HepG2 (cell line): ENCODE results near the gene FAIM. TPM values are rescaled to one million over a fixed set of nuclear protein-coding genes. Genes with fewer than 3 reads are reported as not detected.

Experiments
- ARNTL ChIP-seq: sonication (generic); formaldehyde crosslinking; IDR thresholded peaks from 2 replicates; pipeline ENCODE4 v1.4.0; 2020; ENCODE audit warnings: mild to moderate bottlenecking, missing genetic modification reagents
- ATF4 ChIP-seq, 2 experiments: fragments of 450-650 bp in 1 of 2; sonication (generic) in 1 of 2; formaldehyde crosslinking; IDR thresholded peaks; 2 replicates each; pipeline versions ENCODE4 v1.5.0 to v1.8.0; 2020 to 2022; ENCODE audit warnings: mild to moderate bottlenecking in 1 of 2, missing genetic modification reagents in 1 of 2
- CC2D1A ChIP-seq: sonication (generic); formaldehyde crosslinking; IDR thresholded peaks from 2 replicates; pipeline ENCODE4 v1.8.1; 2023; ENCODE audit warnings: mild to moderate bottlenecking, missing genetic modification reagents
- CCDC6 ChIP-seq: sonication (generic); formaldehyde crosslinking; IDR thresholded peaks from 2 replicates; pipeline ENCODE4 v1.8.1; 2022; ENCODE audit warnings: mild to moderate bottlenecking, missing genetic modification reagents, moderate library complexity
- ETV6 ChIP-seq: sonication (generic); formaldehyde crosslinking; conservative IDR thresholded peaks from 2 replicates; pipeline ENCODE4 v1.4.0; 2020; ENCODE audit warnings: missing genetic modification reagents
- GPN1 ChIP-seq: sonication (generic); formaldehyde crosslinking; IDR thresholded peaks from 2 replicates; pipeline ENCODE4 v1.5.1; 2020; ENCODE audit warnings: missing genetic modification reagents, borderline replicate concordance
- HDAC2 ChIP-seq: sonication (generic); formaldehyde crosslinking; IDR thresholded peaks from 2 replicates; pipeline ENCODE4 v1.4.0; 2020; ENCODE audit warnings: missing genetic modification reagents
- NFATC3 ChIP-seq: sonication (generic); formaldehyde crosslinking; IDR thresholded peaks from 2 replicates; pipeline ENCODE4 v1.5.1; 2020; ENCODE audit warnings: mild to moderate bottlenecking, missing genetic modification reagents
- NFE2 ChIP-seq: sonication (generic); formaldehyde crosslinking; IDR thresholded peaks from 2 replicates; pipeline ENCODE4 v1.4.0; 2020; ENCODE audit warnings: missing genetic modification reagents
- POLR2AphosphoS2 ChIP-seq: IDR thresholded peaks from 2 replicates; pipeline ENCODE4 v1.6.1; 2011; ENCODE audit warnings: low read depth, low read length, improper control_type of control experiment
- PRDM10 ChIP-seq: sonication (generic); formaldehyde crosslinking; IDR thresholded peaks from 2 replicates; pipeline ENCODE4 v1.4.0; 2020; ENCODE audit warnings: low read depth, missing genetic modification reagents
- REXO4 ChIP-seq: sonication (generic); formaldehyde crosslinking; IDR thresholded peaks from 2 replicates; pipeline ENCODE4 v1.8.0; 2022; ENCODE audit warnings: missing genetic modification reagents, mild to moderate bottlenecking, borderline replicate concordance
- RFXAP ChIP-seq: sonication (generic); formaldehyde crosslinking; IDR thresholded peaks from 2 replicates; pipeline ENCODE4 v1.4.0; 2020; ENCODE audit warnings: missing genetic modification reagents, borderline replicate concordance
- RNF2 ChIP-seq: fragments of 450-650 bp; conservative IDR thresholded peaks from 2 replicates; pipeline ENCODE4 v1.6.1; 2016; ENCODE audit warnings: low read depth
- RORA ChIP-seq: sonication (generic); formaldehyde crosslinking; IDR thresholded peaks from 2 replicates; pipeline ENCODE4 v1.5.0; 2020; ENCODE audit warnings: mild to moderate bottlenecking, missing genetic modification reagents, moderate library complexity
- SMARCC2 ChIP-seq: fragments of 450-650 bp; IDR thresholded peaks from 2 replicates; pipeline ENCODE4 v1.6.1; 2017; ENCODE audit warnings: antibody characterized with exemption, mild to moderate bottlenecking
- TEF ChIP-seq: sonication (generic); formaldehyde crosslinking; IDR thresholded peaks from 2 replicates; pipeline ENCODE4 v1.5.0; 2020; ENCODE audit warnings: missing genetic modification reagents
- THAP11 ChIP-seq: IDR thresholded peaks from 2 replicates; pipeline ENCODE4 v1.6.1; 2016; ENCODE audit warnings: missing biosample characterization, missing genetic modification reagents
- TOPORS ChIP-seq: sonication (generic); formaldehyde crosslinking; IDR thresholded peaks from 2 replicates; pipeline ENCODE4 v1.8.0; 2023; ENCODE audit warnings: mild to moderate bottlenecking, missing genetic modification reagents
- ZBTB1 ChIP-seq: sonication (generic); formaldehyde crosslinking; IDR thresholded peaks from 2 replicates; pipeline ENCODE4 v1.4.0; 2020; ENCODE audit warnings: missing genetic modification reagents, borderline replicate concordance
- ZEB1 ChIP-seq: IDR thresholded peaks from 2 replicates; pipeline ENCODE4 v1.6.1; 2012; ENCODE audit warnings: mild to moderate bottlenecking, low read depth, inconsistent platforms; ENCODE audit not compliant: insufficient replicate concordance
- ZFP36L2 ChIP-seq: sonication (generic); formaldehyde crosslinking; IDR thresholded peaks from 2 replicates; pipeline ENCODE4 v1.4.0; 2020; ENCODE audit warnings: missing genetic modification reagents
- ZNF331 ChIP-seq: sonication (generic); formaldehyde crosslinking; IDR thresholded peaks from 2 replicates; pipeline ENCODE4 v1.4.0; 2020; ENCODE audit warnings: missing genetic modification reagents
- ZNF549 ChIP-seq: sonication (generic); formaldehyde crosslinking; IDR thresholded peaks from 2 replicates; pipeline ENCODE4 v1.5.0; 2020; ENCODE audit warnings: missing genetic modification reagents
- ZNF629 ChIP-seq: sonication (generic); formaldehyde crosslinking; conservative IDR thresholded peaks from 2 replicates; pipeline ENCODE4 v1.5.0; 2020; ENCODE audit warnings: missing genetic modification reagents
- ZSCAN29 ChIP-seq: sonication (generic); formaldehyde crosslinking; conservative IDR thresholded peaks from 2 replicates; pipeline ENCODE4 v1.4.0; 2020; ENCODE audit warnings: mild to moderate bottlenecking, missing genetic modification reagents
- polyA plus RNA-seq, 8 experiments: library from polyadenylated mRNA; depleted of rRNA in 3 of 8; stranded (reverse) in 7 of 8; unstranded in 1 of 8; fragments of >200 nt; fragmentation: Illumina TruSeq in 4 of 8; extraction: Trizol in 4 of 8; gene quantifications; 2 replicates each; pipeline versions ENCODE4 v1.2.1 to v1.2.3, GENCODE V29; 2011 to 2016; ENCODE audit warnings: low read depth in 4 of 8, missing spikeins in 1 of 8, mixed read lengths in 1 of 8; ENCODE audit not compliant: insufficient read depth in 1 of 8
- total RNA-seq, 5 experiments: library from RNA; depleted of rRNA; stranded (reverse); fragments of >200 nt; fragmentation: Illumina TruSeq; extraction: Trizol; gene quantifications; 2 replicates each; pipeline ENCODE4 v1.2.3, GENCODE V29; 2016; ENCODE audit warnings: low read depth in 1 of 5

Gene FAIM
- total and polyA plus RNA-seq, 2 of the 13 experiments (the other 11 are each of a cell fraction or from before 2014, with no cell fraction given) = 4.3 to 25.8 TPM

- no peak; the same call in 1 of the 2 replicates for TF ChIP-seq HDAC2 (CRISPR knock-in tag)
- TF ChIP-seq REXO4 (CRISPR knock-in tag) = 0 out of 2 replicates have a peak, but pooled peaks have one; percentile 51
- TF ChIP-seq TEF (CRISPR knock-in tag) = no peak
- TF ChIP-seq SMARCC2 = no peak
- 0 out of 2 replicates have a peak, but pooled peaks have one; percentile 16 for TF ChIP-seq ZFP36L2 (CRISPR knock-in tag)
- no peak for TF ChIP-seq ZEB1
- TF ChIP-seq THAP11 (CRISPR knock-in tag) = peak; percentile 52; the same call in 1 of the 2 replicates
- no peak for TF ChIP-seq ZNF549 (CRISPR knock-in tag)
- no peak for TF ChIP-seq ZNF629 (CRISPR knock-in tag)
- no peak for TF ChIP-seq RNF2
- TF ChIP-seq ZBTB1 (CRISPR knock-in tag) = 0 out of 2 replicates have a peak, but pooled peaks have one; percentile 56
- no peak for TF ChIP-seq POLR2AphosphoS2
- TF ChIP-seq ARNTL (CRISPR knock-in tag) = peak; percentile 18; the same call in 1 of the 2 replicates
- TF ChIP-seq PRDM10 = no peak
- TF ChIP-seq RFXAP (CRISPR knock-in tag) = no peak
- TF ChIP-seq ZSCAN29 (CRISPR knock-in tag) = peak; percentile 95
- TF ChIP-seq CCDC6 (CRISPR knock-in tag) = peak; percentile 46; the same call in 1 of the 2 replicates
- no peak for TF ChIP-seq RORA (CRISPR knock-in tag)
- TF ChIP-seq ZNF331 (CRISPR knock-in tag) = no peak
- TF ChIP-seq ATF4 (CRISPR knock-in tag; IDR thresholded peaks at IDR 0.05) = 0 out of 4 replicates have a peak, but pooled peaks of 1 of the 2 experiments have one; percentile 48
- TF ChIP-seq TOPORS = no peak; the same call in 1 of the 2 replicates
- no peak for TF ChIP-seq NFATC3
- TF ChIP-seq GPN1 (CRISPR knock-in tag) = no peak
- 0 out of 2 replicates have a peak, but pooled peaks have one; percentile 47 for TF ChIP-seq CC2D1A (CRISPR knock-in tag)
- no peak for TF ChIP-seq NFE2 (CRISPR knock-in tag)
- no peak for TF ChIP-seq ETV6
Observed at GRCh38 chr3:138608322-138609135, at the start of gene FAIM (continued).
